Muscle of arm (tissue), 14 donors: Measurements from ENCODE around the gene BEGAIN. TPM values are rescaled to one million over a fixed set of nuclear protein-coding genes. Genes with fewer than 3 reads are reported as not detected.
A peak's percentile ranks its signal among the peaks of the same experiment; 100 is the strongest.

Experiments used
- DNase-seq: peaks from one replicate; pipeline ENCODE4 v3.0.0-alpha.2; 2013
- long read RNA-seq, 11 donors: transcript quantifications; one replicate each; lab custom pipeline, GENCODE V29; 2026
- polyA plus RNA-seq, 12 donors: library from polyadenylated mRNA; unstranded; fragments of 120-200 nt; gene quantifications; one replicate each; pipeline ENCODE4 v1.2.1, GENCODE V29; 2013; ENCODE audit not compliant: insufficient read length in 12 of 12

The BEGAIN gene
- polyA plus RNA-seq: 1 to 10 TPM in 11 of 12 donors, not detected in 1; 1.8 to 6.4 (median 4.3) TPM
- long read RNA-seq, donor 1, full-length matches to known transcripts: 1 of 1 reads
- long read RNA-seq, donor 1, partial matches to known transcripts: 0 of 1 reads
- long read RNA-seq, donor 1, other reads (novel, unspliced or antisense): 0 of 1 reads
- long read RNA-seq, donor 2, partial matches to known transcripts: 0 of 1 reads
- long read RNA-seq, donor 2, other reads (novel, unspliced or antisense): 0 of 1 reads
- long read RNA-seq, donor 3: 0 reads
- long read RNA-seq, donor 4, partial matches to known transcripts: 0 of 2 reads
- long read RNA-seq, donor 4, other reads (novel, unspliced or antisense): 0 of 2 reads
- long read RNA-seq, donor 5, partial matches to known transcripts: 0 of 2 reads
- long read RNA-seq, donor 5, other reads (novel, unspliced or antisense): 0 of 2 reads
- long read RNA-seq, donor 6: 0 reads
- long read RNA-seq, donor 7, partial matches to known transcripts: 2,577 of 2,608 reads
- long read RNA-seq, donor 7, other reads (novel, unspliced or antisense): 30 of 2,608 reads
- long read RNA-seq, donor 8, partial matches to known transcripts: 0 of 1 reads
- long read RNA-seq, donor 8, other reads (novel, unspliced or antisense): 0 of 1 reads
- long read RNA-seq, donor 9, partial matches to known transcripts: 0 of 1 reads
- long read RNA-seq, donor 9, other reads (novel, unspliced or antisense): 0 of 1 reads
- long read RNA-seq, donor 10, partial matches to known transcripts: 0 of 1 reads
- long read RNA-seq, donor 10, other reads (novel, unspliced or antisense): 0 of 1 reads
- long read RNA-seq, donor 11, partial matches to known transcripts: 0 of 1 reads
- long read RNA-seq, donor 11, other reads (novel, unspliced or antisense): 0 of 1 reads

- no peak for DNase-seq
Observed at GRCh38 chr14:100587086-100587762, at the start of gene BEGAIN. TSS of gene BEGAIN (minus strand) at chr14:100587417. CDS start at chr14:100587290, 127 bp downstream.

- DNase-seq: no peak
Observed at GRCh38 chr14:100636559-100636958, 49.3 kb upstream of the BEGAIN start.

GRCh38 chr14:100634026-100634425 is 46.8 kb upstream of the BEGAIN start:
- no peak for DNase-seq

- DNase-seq: no peak
Observed at GRCh38 chr14:100633406-100633805, 46.2 kb upstream of the BEGAIN start.

- DNase-seq: no peak
Observed at GRCh38 chr14:100629696-100630095, 42.5 kb upstream of the BEGAIN start.

- DNase-seq: no peak
Observed at GRCh38 chr14:100629098-100629497, 41.9 kb upstream of the BEGAIN start.

- no peak for DNase-seq
Observed at GRCh38 chr14:100628225-100628624, 41.0 kb upstream of the BEGAIN start.

- DNase-seq: no peak
Observed at GRCh38 chr14:100626614-100627013, 39.4 kb upstream of the BEGAIN start.

- no peak for DNase-seq
Observed at GRCh38 chr14:100623961-100624360, 36.7 kb upstream of the BEGAIN start.

- DNase-seq: no peak
Observed at GRCh38 chr14:100623557-100623956, 36.3 kb upstream of the BEGAIN start.

- DNase-seq: no peak
Observed at GRCh38 chr14:100622708-100623485, 35.7 kb upstream of the BEGAIN start.

- DNase-seq: no peak
Observed at GRCh38 chr14:100622224-100622623, 35.0 kb upstream of the BEGAIN start.

GRCh38 chr14:100621806-100622205 is 34.6 kb upstream of the BEGAIN start:
- DNase-seq: no peak

GRCh38 chr14:100620255-100621100 is 33.3 kb upstream of the BEGAIN start:
- no peak for DNase-seq

GRCh38 chr14:100619396-100620254 is 32.4 kb upstream of the BEGAIN start:
- no peak for DNase-seq

GRCh38 chr14:100618763-100619320 is 31.6 kb upstream of the BEGAIN start:
- DNase-seq: no peak

- DNase-seq: no peak
Observed at GRCh38 chr14:100618318-100618693, 31.1 kb upstream of the BEGAIN start.

GRCh38 chr14:100617410-100618317 is 30.4 kb upstream of the BEGAIN start:
- peak; percentile 55 for DNase-seq
